ENCODE results near the gene NAALADL2.
"Not testable (repeated sequence)": the region's sequence is repeated elsewhere in the genome, so short reads cannot be mapped to it uniquely, and the experiment has no call there.

The NAALADL2 gene

GRCh38 chr3:175404027-175404426 is 544.9 kb downstream of the NAALADL2 start:
- DNase-seq (ENCODE audit: extremely low read depth in 1 of 2, low read depth in 1 of 2) = no peak

GRCh38 chr3:175404621-175405020 is 545.5 kb downstream of the NAALADL2 start:
- DNase-seq (ENCODE audit: extremely low read depth in 1 of 2, low read depth in 1 of 2) = no peak

GRCh38 chr3:175410251-175410650 is 551.1 kb downstream of the NAALADL2 start:
- DNase-seq (ENCODE audit: extremely low read depth in 1 of 2, low read depth in 1 of 2) = no peak

GRCh38 chr3:175411405-175411804 is 552.3 kb downstream of the NAALADL2 start:
- DNase-seq (ENCODE audit: extremely low read depth in 1 of 2, low read depth in 1 of 2) = no peak

- no peak for DNase-seq (ENCODE audit: extremely low read depth in 1 of 2, low read depth in 1 of 2)
Measured at GRCh38 chr3:175411946-175412345, 552.8 kb downstream of the NAALADL2 start.

GRCh38 chr3:175413926-175414325 is 554.8 kb downstream of the NAALADL2 start:
- no peak for DNase-seq (ENCODE audit: extremely low read depth in 1 of 2, low read depth in 1 of 2)

GRCh38 chr3:175416600-175416999 is 557.5 kb downstream of the NAALADL2 start:
- no peak for DNase-seq (ENCODE audit: extremely low read depth in 1 of 2, low read depth in 1 of 2)

- no peak for DNase-seq (ENCODE audit: extremely low read depth in 1 of 2, low read depth in 1 of 2)
Measured at GRCh38 chr3:175417426-175417825, 558.3 kb downstream of the NAALADL2 start.

GRCh38 chr3:175421902-175422301 is 562.8 kb downstream of the NAALADL2 start:
- no peak for DNase-seq (ENCODE audit: extremely low read depth in 1 of 2, low read depth in 1 of 2)

- DNase-seq (ENCODE audit: extremely low read depth in 1 of 2, low read depth in 1 of 2) = no peak
Measured at GRCh38 chr3:175422744-175423143, 563.6 kb downstream of the NAALADL2 start.

GRCh38 chr3:175423848-175424247 is 564.7 kb downstream of the NAALADL2 start:
- DNase-seq (ENCODE audit: extremely low read depth in 1 of 2, low read depth in 1 of 2) = not testable (repeated sequence)

- DNase-seq (ENCODE audit: extremely low read depth in 1 of 2, low read depth in 1 of 2) = no peak
Measured at GRCh38 chr3:175426805-175427204, 567.7 kb downstream of the NAALADL2 start.

- no peak for DNase-seq (ENCODE audit: extremely low read depth in 1 of 2, low read depth in 1 of 2)
Measured at GRCh38 chr3:175428466-175428865, 569.3 kb downstream of the NAALADL2 start.

GRCh38 chr3:175430983-175431773 is 572.0 kb downstream of the NAALADL2 start:
- no peak for DNase-seq (ENCODE audit: extremely low read depth in 1 of 2, low read depth in 1 of 2)

GRCh38 chr3:175432376-175433025 is 573.4 kb downstream of the NAALADL2 start:
- DNase-seq (ENCODE audit: extremely low read depth in 1 of 2, low read depth in 1 of 2) = no peak

- no peak for DNase-seq (ENCODE audit: extremely low read depth in 1 of 2, low read depth in 1 of 2)
Measured at GRCh38 chr3:175433026-175433674, 574.0 kb downstream of the NAALADL2 start.

GRCh38 chr3:175434561-175434960 is 575.4 kb downstream of the NAALADL2 start:
- DNase-seq (ENCODE audit: extremely low read depth in 1 of 2, low read depth in 1 of 2) = no peak

GRCh38 chr3:175443682-175444081 is 584.5 kb downstream of the NAALADL2 start:
- DNase-seq (ENCODE audit: extremely low read depth in 1 of 2, low read depth in 1 of 2) = no peak

- no peak for DNase-seq (ENCODE audit: extremely low read depth in 1 of 2, low read depth in 1 of 2)
Measured at GRCh38 chr3:175445741-175446140, 586.6 kb downstream of the NAALADL2 start.

GRCh38 chr3:175447521-175447920 is 588.4 kb downstream of the NAALADL2 start:
- no peak for DNase-seq (ENCODE audit: extremely low read depth in 1 of 2, low read depth in 1 of 2)

GRCh38 chr3:175453361-175453760 is 594.2 kb downstream of the NAALADL2 start:
- DNase-seq (ENCODE audit: extremely low read depth in 1 of 2, low read depth in 1 of 2) = no peak

- no peak for DNase-seq (ENCODE audit: extremely low read depth in 1 of 2, low read depth in 1 of 2)
Measured at GRCh38 chr3:175456466-175456865, 597.3 kb downstream of the NAALADL2 start.
